ENCODE data around the gene TOP1. TPM values are rescaled to one million over a fixed set of nuclear protein-coding genes. Genes with fewer than 3 reads are reported as not detected.

Gene TOP1
- polyA plus RNA-seq, 2 donors: 25.7 to 27.0 TPM

- WGBS, 2 donors: 90 to 93% methylated on average over 9 of the region's 9 CpGs
- no peaks in the 10 kb centered on the region for H3K9me3 ChIP-seq (ENCODE audit: control insufficient read depth in 2 of 2, insufficient read depth in 1 of 2, low read depth in 1 of 2, low read length in 1 of 2)
These were observed 15.9 kb downstream of the TOP1 start for GRCh38 chr20:41044409-41045062.

GRCh38 chr20:41045671-41046070, 17.0 kb downstream of the TOP1 start:
- Histone ChIP-seq H3K4me1 (ENCODE audit: control insufficient read depth in 2 of 2, insufficient read depth in 2 of 2, low read length in 1 of 2) (peaks cover 0 to 3% of the 10 kb centered on the region in 2 donors), H3K9me3 (ENCODE audit: control insufficient read depth in 2 of 2, insufficient read depth in 1 of 2, low read depth in 1 of 2, low read length in 1 of 2) (no peaks in the 10 kb centered on the region), H3K36me3 (ENCODE audit: control insufficient read depth in 2 of 2, insufficient read depth in 2 of 2, low read length in 1 of 2) (no peaks in the 10 kb centered on the region), H3K27me3 (ENCODE audit: control insufficient read depth in 1 of 2, insufficient read depth in 2 of 2, low read length in 2 of 2) (no peaks in the 10 kb centered on the region), H3K27ac (ENCODE audit: low read depth in 2 of 2, low read length in 1 of 2) (no peak overlapping the region), H3K4me3 (ENCODE audit: low read depth in 1 of 2, low read length in 2 of 2) (no peak overlapping the region)
- WGBS, 2 donors: 82 to 83% methylated on average over 2 of the region's 2 CpGs

More at GRCh38 chr20:41044409-41045062, 15.9 kb downstream of the TOP1 start:
- Histone ChIP-seq H3K27ac (ENCODE audit: low read depth in 2 of 2, low read length in 1 of 2) (no peak overlapping the region), H3K4me1 (ENCODE audit: control insufficient read depth in 2 of 2, insufficient read depth in 2 of 2, low read length in 1 of 2) (peaks cover 0 to 3% of the 10 kb centered on the region in 2 donors), H3K27me3 (ENCODE audit: control insufficient read depth in 1 of 2, insufficient read depth in 2 of 2, low read length in 2 of 2) (no peaks in the 10 kb centered on the region), H3K36me3 (ENCODE audit: control insufficient read depth in 2 of 2, insufficient read depth in 2 of 2, low read length in 1 of 2) (no peaks in the 10 kb centered on the region), H3K4me3 (ENCODE audit: low read depth in 1 of 2, low read length in 2 of 2) (no peak overlapping the region)

- no peak overlapping the region for H3K4me3 ChIP-seq (ENCODE audit: low read depth in 1 of 2, low read length in 2 of 2)
- H3K36me3 ChIP-seq (ENCODE audit: control insufficient read depth in 2 of 2, insufficient read depth in 2 of 2, low read length in 1 of 2): no peaks in the 10 kb centered on the region
- H3K27me3 ChIP-seq (ENCODE audit: control insufficient read depth in 1 of 2, insufficient read depth in 2 of 2, low read length in 2 of 2): no peaks in the 10 kb centered on the region
- peaks cover 2 to 5% of the 10 kb centered on the region in 2 donors for H3K4me1 ChIP-seq (ENCODE audit: control insufficient read depth in 2 of 2, insufficient read depth in 2 of 2, low read length in 1 of 2)
- 73 to 77% methylated on average over 2 of the region's 2 CpGs for whole genome bisulfite sequencing, 2 donors
- H3K27ac ChIP-seq (ENCODE audit: low read depth in 2 of 2, low read length in 1 of 2): no peak overlapping the region
- H3K9me3 ChIP-seq (ENCODE audit: control insufficient read depth in 2 of 2, insufficient read depth in 1 of 2, low read depth in 1 of 2, low read length in 1 of 2): no peaks in the 10 kb centered on the region
These were observed 18.1 kb downstream of the TOP1 start for GRCh38 chr20:41046716-41047115.

GRCh38 chr20:41047279-41047974, 18.8 kb downstream of the TOP1 start:
- no peaks in the 10 kb centered on the region for H3K9me3 ChIP-seq (ENCODE audit: control insufficient read depth in 2 of 2, insufficient read depth in 1 of 2, low read depth in 1 of 2, low read length in 1 of 2)
- no peak overlapping the region for H3K4me3 ChIP-seq (ENCODE audit: low read depth in 1 of 2, low read length in 2 of 2)
- H3K4me1 ChIP-seq (ENCODE audit: control insufficient read depth in 2 of 2, insufficient read depth in 2 of 2, low read length in 1 of 2): peaks cover 2 to 5% of the 10 kb centered on the region in 2 donors
- H3K36me3 ChIP-seq (ENCODE audit: control insufficient read depth in 2 of 2, insufficient read depth in 2 of 2, low read length in 1 of 2): no peaks in the 10 kb centered on the region
- 45 to 53% methylated on average over 5 of the region's 5 CpGs for WGBS, 2 donors
- H3K27me3 ChIP-seq (ENCODE audit: control insufficient read depth in 1 of 2, insufficient read depth in 2 of 2, low read length in 2 of 2): no peaks in the 10 kb centered on the region
- H3K27ac ChIP-seq (ENCODE audit: low read depth in 2 of 2, low read length in 1 of 2): peak overlapping the region in 1 of 2 donors; percentile 47

GRCh38 chr20:41047975-41048305, 19.3 kb downstream of the TOP1 start:
- Histone ChIP-seq H3K9me3 (ENCODE audit: control insufficient read depth in 2 of 2, insufficient read depth in 1 of 2, low read depth in 1 of 2, low read length in 1 of 2) (no peaks in the 10 kb centered on the region), H3K4me3 (ENCODE audit: low read depth in 1 of 2, low read length in 2 of 2) (no peak overlapping the region), H3K27ac (ENCODE audit: low read depth in 2 of 2, low read length in 1 of 2) (no peak overlapping the region), H3K4me1 (ENCODE audit: control insufficient read depth in 2 of 2, insufficient read depth in 2 of 2, low read length in 1 of 2) (peaks cover 2 to 5% of the 10 kb centered on the region in 2 donors), H3K27me3 (ENCODE audit: control insufficient read depth in 1 of 2, insufficient read depth in 2 of 2, low read length in 2 of 2) (no peaks in the 10 kb centered on the region), H3K36me3 (ENCODE audit: control insufficient read depth in 2 of 2, insufficient read depth in 2 of 2, low read length in 1 of 2) (no peaks in the 10 kb centered on the region)
- WGBS, 2 donors: 0 to 9% methylated on average over 1 of the region's 1 CpG

- Histone ChIP-seq H3K4me3 (ENCODE audit: low read depth in 1 of 2, low read length in 2 of 2) (no peak overlapping the region), H3K27me3 (ENCODE audit: control insufficient read depth in 1 of 2, insufficient read depth in 2 of 2, low read length in 2 of 2) (no peaks in the 10 kb centered on the region), H3K27ac (ENCODE audit: low read depth in 2 of 2, low read length in 1 of 2) (no peak overlapping the region), H3K4me1 (ENCODE audit: control insufficient read depth in 2 of 2, insufficient read depth in 2 of 2, low read length in 1 of 2) (peaks cover 2 to 5% of the 10 kb centered on the region in 2 donors), H3K9me3 (ENCODE audit: control insufficient read depth in 2 of 2, insufficient read depth in 1 of 2, low read depth in 1 of 2, low read length in 1 of 2) (no peaks in the 10 kb centered on the region), H3K36me3 (ENCODE audit: control insufficient read depth in 2 of 2, insufficient read depth in 2 of 2, low read length in 1 of 2) (no peaks in the 10 kb centered on the region)
- 47 to 50% methylated on average over 7 of the region's 7 CpGs for WGBS, 2 donors
These were observed 20.1 kb downstream of the TOP1 start for GRCh38 chr20:41048461-41049301.

- H3K4me1 ChIP-seq (ENCODE audit: control insufficient read depth in 2 of 2, insufficient read depth in 2 of 2, low read length in 1 of 2): peaks cover 2 to 5% of the 10 kb centered on the region in 2 donors
- no peaks in the 10 kb centered on the region for H3K36me3 ChIP-seq (ENCODE audit: control insufficient read depth in 2 of 2, insufficient read depth in 2 of 2, low read length in 1 of 2)
- no peaks in the 10 kb centered on the region for H3K9me3 ChIP-seq (ENCODE audit: control insufficient read depth in 2 of 2, insufficient read depth in 1 of 2, low read depth in 1 of 2, low read length in 1 of 2)
- 62 to 66% methylated on average over 3 of the region's 3 CpGs for WGBS, 2 donors
- H3K27ac ChIP-seq (ENCODE audit: low read depth in 2 of 2, low read length in 1 of 2): no peak overlapping the region
- no peaks in the 10 kb centered on the region for H3K27me3 ChIP-seq (ENCODE audit: control insufficient read depth in 1 of 2, insufficient read depth in 2 of 2, low read length in 2 of 2)
- H3K4me3 ChIP-seq (ENCODE audit: low read depth in 1 of 2, low read length in 2 of 2): no peak overlapping the region
These were observed 20.8 kb downstream of the TOP1 start for GRCh38 chr20:41049451-41049850.

- H3K4me3 ChIP-seq (ENCODE audit: low read depth in 1 of 2, low read length in 2 of 2): no peak overlapping the region
- H3K27me3 ChIP-seq (ENCODE audit: control insufficient read depth in 1 of 2, insufficient read depth in 2 of 2, low read length in 2 of 2): no peaks in the 10 kb centered on the region
- no peaks in the 10 kb centered on the region for H3K36me3 ChIP-seq (ENCODE audit: control insufficient read depth in 2 of 2, insufficient read depth in 2 of 2, low read length in 1 of 2)
- no peak overlapping the region for H3K27ac ChIP-seq (ENCODE audit: low read depth in 2 of 2, low read length in 1 of 2)
- peaks cover 2 to 5% of the 10 kb centered on the region in 2 donors for H3K4me1 ChIP-seq (ENCODE audit: control insufficient read depth in 2 of 2, insufficient read depth in 2 of 2, low read length in 1 of 2)
- H3K9me3 ChIP-seq (ENCODE audit: control insufficient read depth in 2 of 2, insufficient read depth in 1 of 2, low read depth in 1 of 2, low read length in 1 of 2): no peaks in the 10 kb centered on the region
- 25 to 33% methylated on average over 1 of the region's 1 CpG for WGBS, 2 donors
These were observed 21.9 kb downstream of the TOP1 start for GRCh38 chr20:41050361-41051008.

All from esophagus (tissue), 2 donors.